ENCODE data around the gene ADAM21.
"Not testable (repeated sequence)": the region's sequence is repeated elsewhere in the genome, so short reads cannot be mapped to it uniquely, and the experiment has no call there.

The ADAM21 gene

GRCh38 chr14:70448633-70449340, 3.2 kb upstream of the ADAM21 start:
- no peak for DNase-seq (ENCODE audit: low read depth in 1 of 2, low spot score in 1 of 2)
- in situ Hi-C loops (cut with HindIII; ENCODE audit: low pct_unique_long_range_greater_than_20kb, low sequenced_read_pairs) = no loop called here
- TF ChIP-seq JUND (IDR thresholded peaks at IDR 0.05; ENCODE audit: low read depth) = no peak

GRCh38 chr14:70454731-70455130, 2.8 kb downstream of the ADAM21 start:
- no peak for DNase-seq (ENCODE audit: low read depth in 1 of 2, low spot score in 1 of 2)
- TF ChIP-seq JUND (IDR thresholded peaks at IDR 0.05; ENCODE audit: low read depth) = no peak
- in situ Hi-C loops (cut with HindIII; ENCODE audit: low pct_unique_long_range_greater_than_20kb, low sequenced_read_pairs) = no loop called here

GRCh38 chr14:70468731-70469130, 16.8 kb downstream of the ADAM21 start:
- peak in 1 of 2 experiments; percentile 6 for DNase-seq (ENCODE audit: low read depth in 1 of 2, low spot score in 1 of 2)
- in situ Hi-C loops (cut with HindIII; ENCODE audit: low pct_unique_long_range_greater_than_20kb, low sequenced_read_pairs) = no loop called here
- no peak for TF ChIP-seq JUND (IDR thresholded peaks at IDR 0.05; ENCODE audit: low read depth)

GRCh38 chr14:70470863-70471563, 19.0 kb downstream of the ADAM21 start:
- in situ Hi-C loops (cut with HindIII; ENCODE audit: low pct_unique_long_range_greater_than_20kb, low sequenced_read_pairs); DNase-seq (ENCODE audit: low read depth in 1 of 2, low spot score in 1 of 2): not testable (repeated sequence)

- TF ChIP-seq JUND (IDR thresholded peaks at IDR 0.05; ENCODE audit: low read depth) = no peak
- in situ Hi-C loops (cut with HindIII; ENCODE audit: low pct_unique_long_range_greater_than_20kb, low sequenced_read_pairs) = no loop called here
- DNase-seq (ENCODE audit: low read depth in 1 of 2, low spot score in 1 of 2) = no peak
Measured at GRCh38 chr14:70472253-70473159, 20.5 kb downstream of the ADAM21 start.

- no peak for TF ChIP-seq JUND (IDR thresholded peaks at IDR 0.05; ENCODE audit: low read depth)
- in situ Hi-C loops (cut with HindIII; ENCODE audit: low pct_unique_long_range_greater_than_20kb, low sequenced_read_pairs) = no loop called here
- no peak for DNase-seq (ENCODE audit: low read depth in 1 of 2, low spot score in 1 of 2)
Measured at GRCh38 chr14:70473825-70474224, 21.9 kb downstream of the ADAM21 start.

GRCh38 chr14:70475459-70475858, 23.5 kb downstream of the ADAM21 start:
- DNase-seq (ENCODE audit: low read depth in 1 of 2, low spot score in 1 of 2) = peak in 1 of 2 experiments; percentile 58
- in situ Hi-C loops (cut with HindIII; ENCODE audit: low pct_unique_long_range_greater_than_20kb, low sequenced_read_pairs) = not testable (repeated sequence)

- in situ Hi-C loops (cut with HindIII; ENCODE audit: low pct_unique_long_range_greater_than_20kb, low sequenced_read_pairs); DNase-seq (ENCODE audit: low read depth in 1 of 2, low spot score in 1 of 2): not testable (repeated sequence)
Measured at GRCh38 chr14:70477356-70478105, 25.6 kb downstream of the ADAM21 start.

GRCh38 chr14:70489579-70490200, 37.7 kb downstream of the ADAM21 start:
- TF ChIP-seq JUND (IDR thresholded peaks at IDR 0.05; ENCODE audit: low read depth) = no peak
- no peak for DNase-seq (ENCODE audit: low read depth in 1 of 2, low spot score in 1 of 2)
- in situ Hi-C loops (cut with HindIII; ENCODE audit: low pct_unique_long_range_greater_than_20kb, low sequenced_read_pairs) = no loop called here

GRCh38 chr14:70498191-70498590, 46.2 kb downstream of the ADAM21 start:
- in situ Hi-C loops (cut with HindIII; ENCODE audit: low pct_unique_long_range_greater_than_20kb, low sequenced_read_pairs) = no loop called here
- no peak for DNase-seq (ENCODE audit: low read depth in 1 of 2, low spot score in 1 of 2)
- TF ChIP-seq JUND (IDR thresholded peaks at IDR 0.05; ENCODE audit: low read depth) = no peak

Measured in T47D (cell line).